K562 (cell line): ENCODE data around the gene MECR. TPM values are rescaled to one million over a fixed set of nuclear protein-coding genes. Genes with fewer than 3 reads are reported as not detected.

Experiments used
- CTCF ChIP-seq, 3 experiments: IDR thresholded peaks in 2 of 3; conservative IDR thresholded peaks in 1 of 3; 2 replicates each; pipeline ENCODE4 v1.5.1; 2011 to 2012; ENCODE audit warnings: low read length in 3 of 3, mild to moderate bottlenecking in 3 of 3, control low read depth in 2 of 3, improper control_type of control experiment in 1 of 3, inconsistent platforms in 1 of 3, low read depth in 1 of 3, mixed read lengths in 1 of 3, moderate library complexity in 1 of 3; ENCODE audit not compliant: insufficient read depth in 2 of 3
- CTCFL ChIP-seq: IDR thresholded peaks from 2 replicates; pipeline ENCODE4 v1.6.1; 2011; ENCODE audit warnings: borderline replicate concordance, low read depth, mild to moderate bottlenecking, moderate library complexity, low read length; ENCODE audit not compliant: insufficient read depth, poor library complexity, severe bottlenecking
- ID3 ChIP-seq, 2 experiments: fragments of 250-450 bp in 1 of 2; fragments of 450-650 bp in 1 of 2; sonication (Bioruptor Pico) in 1 of 2; IDR thresholded peaks; 2 replicates each; pipeline versions ENCODE4 v1.6.1 to v1.8.0; 2016 to 2021; ENCODE audit warnings: mild to moderate bottlenecking in 2 of 2, moderate library complexity in 2 of 2, missing compliant biosample characterization in 1 of 2, missing genetic modification characterization in 1 of 2
- JUN ChIP-seq, 2 experiments: sonication (generic) in 1 of 2; formaldehyde crosslinking in 1 of 2; IDR thresholded peaks; 2 replicates each; pipeline versions ENCODE4 v1.6.1 to v1.8.0; 2012 to 2022; ENCODE audit warnings: borderline replicate concordance in 2 of 2, mild to moderate bottlenecking in 2 of 2, improper control_type of control experiment in 1 of 2, low read depth in 1 of 2, low read length in 1 of 2, missing genetic modification reagents in 1 of 2
- RREB1 ChIP-seq: fragments of 250-450 bp; sonication (Bioruptor Pico); IDR thresholded peaks from 2 replicates; pipeline ENCODE4 v1.4.0; 2020
- TEAD4 ChIP-seq, 2 experiments: sonication (generic) in 1 of 2; formaldehyde crosslinking in 1 of 2; IDR thresholded peaks; 2 replicates each; pipeline versions ENCODE4 v1.6.1 to v1.8.0; 2012 to 2022; ENCODE audit warnings: borderline replicate concordance in 1 of 2, inconsistent platforms in 1 of 2, low read length in 1 of 2, mild to moderate bottlenecking in 1 of 2, missing genetic modification reagents in 1 of 2
- YY1 ChIP-seq, 3 experiments: IDR thresholded peaks; 2 replicates each; pipeline ENCODE4 v1.6.1; 2011; ENCODE audit warnings: low read length in 2 of 3, mild to moderate bottlenecking in 2 of 3, moderate library complexity in 2 of 3, borderline replicate concordance in 1 of 3, control low read depth in 1 of 3, low read depth in 1 of 3; ENCODE audit not compliant: insufficient read depth in 3 of 3, insufficient replicate concordance in 2 of 3, control insufficient read depth in 1 of 3, insufficient read length in 1 of 3; ENCODE audit errors: extremely low read depth in 1 of 3
- ZC3H8 ChIP-seq: fragments of 450-650 bp; IDR thresholded peaks from 2 replicates; pipeline ENCODE4 v1.6.1; 2017
- ZNF143 ChIP-seq: sonication (generic); formaldehyde crosslinking; IDR thresholded peaks from 2 replicates; pipeline ENCODE4 v1.9.0; 2022; ENCODE audit warnings: mild to moderate bottlenecking, missing genetic modification reagents
- ZNF282 ChIP-seq: sonication (generic); formaldehyde crosslinking; IDR thresholded peaks from 2 replicates; pipeline ENCODE4 v1.8.1; 2023; ENCODE audit warnings: missing genetic modification reagents
- polyA plus RNA-seq, 8 experiments: library from polyadenylated mRNA; depleted of rRNA in 4 of 8; stranded (reverse) in 5 of 8; unstranded in 3 of 8; fragments of >200 nt; fragmentation: Nextera tagmentation in 2 of 8; fragmentation: Illumina TruSeq in 1 of 8; extraction: Ambion mirVana in 2 of 8; extraction: Trizol in 1 of 8; gene quantifications; 2 replicates each; pipeline versions ENCODE4 v1.2.1 to v1.2.3, GENCODE V29; 2011 to 2014; ENCODE audit warnings: inconsistent platforms in 1 of 8, missing spikeins in 1 of 8
- total RNA-seq, 7 experiments: library from RNA; depleted of rRNA in 6 of 7; stranded (reverse); fragments of >200 nt in 6 of 7; fragmentation: Illumina TruSeq in 2 of 7; extraction: Trizol in 2 of 7; gene quantifications; 2 replicates each; pipeline versions ENCODE4 v1.2.1 to v1.2.3, GENCODE V29; 2011 to 2021; ENCODE audit warnings: low replicate concordance in 1 of 7

The MECR gene
- total and polyA plus RNA-seq, 9 of the 15 experiments (the other 6 are each of a cell fraction or from before 2014, with no cell fraction given), result 10.4 to 58.6 (median 42.9) TPM

- TF ChIP-seq RREB1 (CRISPR knock-in tag), result 0 out of 2 replicates have a peak, but pooled peaks have one; percentile 20
- 0 out of 2 replicates have a peak, but pooled peaks have one; percentile 19 for TF ChIP-seq ZNF282 (CRISPR knock-in tag)
- no peak for TF ChIP-seq JUN (IDR thresholded peaks at IDR 0.05; ENCODE audit: borderline replicate concordance, low read depth, low read length)
- TF ChIP-seq JUN (CRISPR knock-in tag; IDR thresholded peaks at IDR 0.05; ENCODE audit: borderline replicate concordance), result no peak; the same call in 1 of the 2 replicates
- TF ChIP-seq CTCFL, result no peak
- TF ChIP-seq CTCF (IDR thresholded peaks at IDR 0.05 in 2 of 3, conservative IDR thresholded peaks at IDR 0.05 in 1 of 3; ENCODE audit: insufficient read depth in 2 of 3, low read depth in 1 of 3, low read length in 3 of 3), result peak in 1 of 3 experiments; percentile 41; a peak in 1 of 6 replicates
- TF ChIP-seq TEAD4 (IDR thresholded peaks at IDR 0.05; ENCODE audit: low read length), result no peak
- TF ChIP-seq TEAD4 (CRISPR knock-in tag; IDR thresholded peaks at IDR 0.05; ENCODE audit: borderline replicate concordance), result 0 out of 2 replicates have a peak, but pooled peaks have one; percentile 8
- TF ChIP-seq ZC3H8, result no peak
- TF ChIP-seq ZNF143 (CRISPR knock-in tag), result 0 out of 2 replicates have a peak, but pooled peaks have one; percentile 30
- TF ChIP-seq YY1 (IDR thresholded peaks at IDR 0.05; ENCODE audit: borderline replicate concordance in 1 of 3, control insufficient read depth in 1 of 3, extremely low read depth in 1 of 3, insufficient read depth in 3 of 3, insufficient read length in 1 of 3, insufficient replicate concordance in 2 of 3, low read depth in 1 of 3, low read length in 2 of 3), result peak in 1 of 3 experiments; percentile 30
- TF ChIP-seq ID3 (CRISPR knock-in tag; IDR thresholded peaks at IDR 0.05), result no peak
- TF ChIP-seq ID3 (tag; IDR thresholded peaks at IDR 0.05), result 0 out of 2 replicates have a peak, but pooled peaks have one; percentile 30
These were observed 28.5 kb upstream of the MECR start (continued) for GRCh38 chr1:29258976-29259801.
